GM12878 (cell line): ENCODE measurements around the gene SLFNL1. TPM values are rescaled to one million over a fixed set of nuclear protein-coding genes. Genes with fewer than 3 reads are reported as not detected.

Source experiments
- ATAC-seq: fragments of 200-7000 bp; cut with Tn5 transposase; 3 replicates; pipeline ENCODE4 v1.9.1; 2020; ENCODE audit warnings: mild to moderate bottlenecking, moderate library complexity
- BruUV-seq: library from RNA; stranded (reverse); fragments of 400-500 nt; replicated peaks from 2 replicates; lab custom pipeline; 2021; lab: Mats Ljungman, UMichigan
- CTCF ChIA-PET: fragments of 300-600 bp; sonication (Branson Sonifier 250); formaldehyde crosslinking; extraction: SDS; loops from one replicate; lab custom pipeline; 2021; ENCODE audit warnings: inconsistent platforms; lab: Yijun Ruan, JAX
- POLR2A ChIA-PET: fragments of 350-600 bp; formaldehyde crosslinking; extraction: SDS; loops from one replicate; lab custom pipeline; 2021; ENCODE audit warnings: inconsistent platforms; lab: Charles Lee
- RAD21 ChIA-PET: fragments of 300-600 bp; sonication (Branson Sonifier 250); formaldehyde crosslinking; loops from one replicate; lab custom pipeline; 2023; ENCODE audit warnings: antibody characterized with exemption; ENCODE audit not compliant: unreplicated experiment; lab: Charles Lee
- SMC1A ChIA-PET: fragments of 300-600 bp; sonication (Branson Sonifier 250); formaldehyde crosslinking; loops from one replicate; lab custom pipeline; 2023; ENCODE audit not compliant: unreplicated experiment, uncharacterized antibody; lab: Charles Lee
- DNase-seq: peaks from one replicate; pipeline ENCODE4 v3.0.0-alpha.2; 2011; ENCODE audit warnings: low read depth, low spot score
- FAIRE-seq: peaks from 3 replicates; lab custom pipeline; 2011; peaks lifted over from hg19 to GRCh38; lab: Jason Lieb, UNC
- H2AFZ ChIP-seq: 2 replicates; pipeline ENCODE4 v1.6.0; 2011; ENCODE audit warnings: low read depth, low read length, control low read depth; ENCODE audit not compliant: control insufficient read depth
- H3K27ac ChIP-seq: 2 replicates; pipeline ENCODE4 v1.5.1; 2011; ENCODE audit warnings: control low read depth; ENCODE audit not compliant: control insufficient read depth, insufficient read depth
- H3K27me3 ChIP-seq, 2 experiments: replicated peaks in 1 of 2; 2 replicates each; pipeline versions ENCODE4 v1.6.0 to v1.6.1; 2011; ENCODE audit warnings: low read length in 1 of 2; ENCODE audit not compliant: control insufficient read depth in 2 of 2, insufficient read depth in 2 of 2
- H3K36me3 ChIP-seq, 2 experiments: 2 replicates each; pipeline ENCODE4 v1.5.1; 2011; ENCODE audit warnings: low read length in 1 of 2; ENCODE audit not compliant: control insufficient read depth in 2 of 2, insufficient read depth in 2 of 2
- H3K4me1 ChIP-seq: 2 replicates; pipeline ENCODE4 v1.6.1; 2011; ENCODE audit warnings: mild to moderate bottlenecking, low read length, moderate library complexity, mixed read lengths; ENCODE audit not compliant: control insufficient read depth, insufficient read depth
- H3K4me2 ChIP-seq: 2 replicates; pipeline ENCODE4 v1.6.0; 2011; ENCODE audit warnings: control low read depth; ENCODE audit not compliant: control insufficient read depth, insufficient read depth
- H3K4me3 ChIP-seq: fragments of 200-600 bp; sonication (generic); 2 replicates; pipeline ENCODE4 v1.5.1; 2016
- H3K79me2 ChIP-seq: 2 replicates; pipeline ENCODE4 v1.6.0; 2011; ENCODE audit warnings: low read length; ENCODE audit not compliant: control insufficient read depth, insufficient read depth
- H3K9ac ChIP-seq: 2 replicates; pipeline ENCODE4 v1.8.0; 2011; ENCODE audit warnings: low read length, control low read depth, mixed read lengths; ENCODE audit not compliant: control insufficient read depth, insufficient read depth
- H3K9me3 ChIP-seq: replicated peaks from 3 replicates; pipeline ENCODE4 v1.5.1; 2011; ENCODE audit warnings: mild to moderate bottlenecking, low read length; ENCODE audit not compliant: control insufficient read depth, insufficient read depth
- H4K20me1 ChIP-seq: 2 replicates; pipeline ENCODE4 v1.6.0; 2011; ENCODE audit not compliant: control insufficient read depth, insufficient read depth
- ASH2L ChIP-seq: fragments of 300-600, 200-600 bp; sonication (generic); IDR thresholded peaks from 2 replicates; pipeline ENCODE4 v1.6.1; 2017; ENCODE audit warnings: low read depth, mild to moderate bottlenecking, borderline replicate concordance
- BCLAF1 ChIP-seq: fragments of 450-650 bp; IDR thresholded peaks from 2 replicates; pipeline ENCODE4 v1.6.1; 2017; ENCODE audit warnings: antibody characterized with exemption, mild to moderate bottlenecking, moderate library complexity
- CREM ChIP-seq: IDR thresholded peaks from 2 replicates; pipeline ENCODE4 v1.6.1; 2014; ENCODE audit warnings: antibody characterized with exemption, low read depth
- E4F1 ChIP-seq: fragments of 450-650 bp; IDR thresholded peaks from 2 replicates; pipeline ENCODE4 v1.6.1; 2018; ENCODE audit warnings: borderline replicate concordance, mild to moderate bottlenecking; ENCODE audit not compliant: partially characterized antibody
- IKZF2 ChIP-seq, 2 experiments: fragments of 450-650 bp; IDR thresholded peaks; 2 replicates each; pipeline ENCODE4 v1.6.1; 2017; ENCODE audit warnings: mild to moderate bottlenecking in 2 of 2, moderate library complexity in 2 of 2
- IRF5 ChIP-seq: fragments of 450-650 bp; IDR thresholded peaks from 2 replicates; pipeline ENCODE4 v1.6.1; 2017; ENCODE audit warnings: borderline replicate concordance
- KAT2A ChIP-seq: conservative IDR thresholded peaks from 2 replicates; pipeline ENCODE4 v1.6.1; 2011; ENCODE audit warnings: low read depth, low read length; ENCODE audit not compliant: control insufficient read depth
- RB1 ChIP-seq: fragments of 450-650 bp; formaldehyde crosslinking; IDR thresholded peaks from 2 replicates; pipeline ENCODE4 v1.6.1; 2017; ENCODE audit warnings: mild to moderate bottlenecking, borderline replicate concordance
- SREBF1 ChIP-seq: IDR thresholded peaks from 2 replicates; pipeline ENCODE4 v1.6.1; 2012; ENCODE audit warnings: mild to moderate bottlenecking, low read length
- SUPT20H ChIP-seq: IDR thresholded peaks from 2 replicates; pipeline ENCODE4 v1.6.1; 2011; ENCODE audit warnings: low read depth, mild to moderate bottlenecking, low read length, moderate library complexity, borderline replicate concordance; ENCODE audit not compliant: control insufficient read depth
- YY1 ChIP-seq: IDR thresholded peaks from 2 replicates; pipeline ENCODE4 v1.6.1; 2011; ENCODE audit warnings: low read depth, mild to moderate bottlenecking, low read length
- ZNF217 ChIP-seq: fragments of 450-650 bp; IDR thresholded peaks from 2 replicates; pipeline ENCODE4 v1.6.1; 2017; ENCODE audit warnings: antibody characterized with exemption, mild to moderate bottlenecking
- ZNF274 ChIP-seq: IDR thresholded peaks from one replicate; pipeline ENCODE4 v1.8.0; 2011; ENCODE audit not compliant: insufficient read length, insufficient read depth
- WGBS: methylation state at CpG from one replicate; pipeline ENCODE4 v1.1.6; 2016; ENCODE audit warnings: low lambda C conversion rate; ENCODE audit not compliant: insufficient replicate concordance, insufficient coverage; ENCODE audit errors: missing lambda C conversion rate; 5-methylcytosine and 5-hydroxymethylcytosine counted together
- in situ Hi-C: fragments of 300-500 bp; cut with MboI; formaldehyde crosslinking; loops from 9 replicates; pipeline ENCODE4 v1.14.3; 2018; ENCODE audit warnings: mixed read lengths
- intact Hi-C: fragments of 100-400 bp; cut with micrococcal nuclease; formaldehyde crosslinking; loops from one replicate; pipeline ENCODE4 v1.14.2; 2022; ENCODE audit not compliant: unreplicated experiment
- polyA plus RNA-seq, 11 experiments: library from polyadenylated mRNA; depleted of rRNA in 4 of 11; unstranded in 6 of 11; stranded (reverse) in 5 of 11; fragments of >200 nt; fragmentation: Nextera tagmentation in 4 of 11; fragmentation: Illumina TruSeq in 1 of 11; extraction: Ambion mirVana in 4 of 11; extraction: Trizol in 1 of 11; gene quantifications; 1 replicate in 1 of 11; 2 replicates in 10 of 11; pipeline versions ENCODE4 v1.2.1 to v1.2.3, GENCODE V29; 2011 to 2016; ENCODE audit warnings: inconsistent platforms in 2 of 11, missing spikeins in 2 of 11, low read depth in 1 of 11
- total RNA-seq, 4 experiments: library from RNA; depleted of rRNA in 3 of 4; stranded (reverse); fragments of >200 nt in 3 of 4; fragmentation: Illumina TruSeq in 1 of 4; extraction: Trizol in 1 of 4; gene quantifications; 2 replicates each; pipeline versions ENCODE4 v1.2.1 to v1.2.3, GENCODE V29; 2013 to 2021

SLFNL1 gene
- total and polyA plus RNA-seq, 10 of the 15 experiments (the other 5 are each of a cell fraction or from before 2014, with no cell fraction given) = 0.05 to 0.98 (median 0.16) TPM; not detected in 2

- no TSS peak for BruUV-seq
- no peak overlapping the region for H2AFZ ChIP-seq
- H3K4me1 ChIP-seq = no peaks in the 10 kb centered on the region
- H3K27me3 ChIP-seq = no peaks in the 10 kb centered on the region
- DNase-seq (no peak), FAIRE-seq (no peak), ATAC-seq (no peak)
- TF ChIP-seq BCLAF1 (no peak), RB1 (no peak), IRF5 (no peak), ASH2L (no peak), ZNF217 (no peak), ZNF274 (no peak), E4F1 (no peak), CREM (no peak), YY1 (no peak), KAT2A (no peak), SUPT20H (no peak), SREBF1 (no peak), IKZF2 (IDR thresholded peaks at IDR 0.05) (no peak)
- in situ Hi-C loops = no loop called here
- no peaks in the 10 kb centered on the region for H3K9me3 ChIP-seq
- no peak overlapping the region for H3K9ac ChIP-seq
- H3K27ac ChIP-seq = no peak overlapping the region
- SMC1A ChIA-PET = no interaction called here
- no peak overlapping the region for H3K4me3 ChIP-seq
- H3K79me2 ChIP-seq = no peaks in the 10 kb centered on the region
- CTCF ChIA-PET = no interaction called here
- POLR2A ChIA-PET = no interaction called here
- no peak overlapping the region for H3K4me2 ChIP-seq
- 96% methylated on average over 5 of the region's 5 CpGs for WGBS
- RAD21 ChIA-PET = no interaction called here
- peaks cover 8 to 15% of the 10 kb centered on the region in 2 experiments; a peak in 3 of 4 replicates for H3K36me3 ChIP-seq
- intact Hi-C loops = no loop called here
- no peaks in the 10 kb centered on the region for H4K20me1 ChIP-seq
Observed at GRCh38 chr1:41045740-41046139, 24.2 kb upstream of the SLFNL1 start.
